Measurements from ENCODE around the gene CYP1A1.

The CYP1A1 gene

GRCh38 chr15:74712311-74712710, 13.0 kb downstream of the CYP1A1 start:
- DNase-seq (ENCODE audit: low read depth): no peak
- TF ChIP-seq, protein P1, sequence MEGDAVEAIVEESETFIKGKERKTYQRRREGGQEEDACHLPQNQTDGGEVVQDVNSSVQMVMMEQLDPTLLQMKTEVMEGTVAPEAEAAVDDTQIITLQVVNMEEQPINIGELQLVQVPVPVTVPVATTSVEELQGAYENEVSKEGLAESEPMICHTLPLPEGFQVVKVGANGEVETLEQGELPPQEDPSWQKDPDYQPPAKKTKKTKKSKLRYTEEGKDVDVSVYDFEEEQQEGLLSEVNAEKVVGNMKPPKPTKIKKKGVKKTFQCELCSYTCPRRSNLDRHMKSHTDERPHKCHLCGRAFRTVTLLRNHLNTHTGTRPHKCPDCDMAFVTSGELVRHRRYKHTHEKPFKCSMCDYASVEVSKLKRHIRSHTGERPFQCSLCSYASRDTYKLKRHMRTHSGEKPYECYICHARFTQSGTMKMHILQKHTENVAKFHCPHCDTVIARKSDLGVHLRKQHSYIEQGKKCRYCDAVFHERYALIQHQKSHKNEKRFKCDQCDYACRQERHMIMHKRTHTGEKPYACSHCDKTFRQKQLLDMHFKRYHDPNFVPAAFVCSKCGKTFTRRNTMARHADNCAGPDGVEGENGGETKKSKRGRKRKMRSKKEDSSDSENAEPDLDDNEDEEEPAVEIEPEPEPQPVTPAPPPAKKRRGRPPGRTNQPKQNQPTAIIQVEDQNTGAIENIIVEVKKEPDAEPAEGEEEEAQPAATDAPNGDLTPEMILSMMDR (IDR thresholded peaks at IDR 0.05; ENCODE audit: low read length, missing control alignments): no peak
- H3K4me3 ChIP-seq (replicated peaks; ENCODE audit: low read depth, low read length): no peak overlapping the region

DNA sequence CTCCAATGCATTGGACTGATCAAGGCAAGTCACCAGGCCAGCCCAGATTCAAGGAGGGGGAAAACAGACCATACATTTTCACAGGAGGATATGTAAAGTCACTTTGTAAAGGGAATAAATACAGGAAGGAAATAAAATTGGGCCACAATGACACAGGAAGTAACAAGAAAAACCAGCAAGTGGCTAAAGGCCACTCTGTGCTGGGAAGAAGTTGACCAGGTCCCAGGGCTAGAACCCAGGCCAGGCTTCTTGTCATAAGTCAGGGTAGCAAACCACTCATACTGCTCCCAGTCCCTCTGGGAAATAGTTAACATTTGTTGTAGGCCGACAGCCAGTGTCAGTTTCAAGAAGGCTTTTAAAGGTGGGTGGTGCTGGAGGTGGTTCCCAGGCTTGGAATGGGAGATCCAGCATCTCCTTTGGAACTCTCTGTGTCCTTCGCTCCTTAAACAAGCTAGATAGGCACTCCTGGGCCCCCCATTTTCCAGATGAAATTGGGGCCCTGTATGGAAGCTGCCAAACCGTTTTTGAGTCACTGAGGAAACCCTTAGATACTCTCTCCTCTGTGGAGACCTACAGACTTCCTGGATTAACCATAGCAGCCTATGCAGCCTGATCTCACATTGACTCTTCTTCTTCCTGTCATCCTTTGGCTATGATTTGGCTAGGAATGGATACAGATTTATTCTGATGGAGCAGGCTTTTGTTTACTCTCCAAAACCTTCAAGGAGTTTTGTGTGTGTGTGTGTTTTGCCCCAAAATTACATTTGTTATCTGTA, 14.8 kb downstream of the CYP1A1 start:
- H3K4me3 ChIP-seq (replicated peaks; ENCODE audit: low read depth, low read length): no peak overlapping the region
- TF ChIP-seq, protein P1 (IDR thresholded peaks at IDR 0.05; ENCODE audit: low read length, missing control alignments): no peak

GRCh38 chr15:74709892-74710291, 15.4 kb downstream of the CYP1A1 start:
- TF ChIP-seq, protein P1 (IDR thresholded peaks at IDR 0.05; ENCODE audit: low read length, missing control alignments): no peak
- no peak for DNase-seq (ENCODE audit: low read depth)
- H3K4me3 ChIP-seq (replicated peaks; ENCODE audit: low read depth, low read length): no peak overlapping the region

More for the DNA sequence above, 14.8 kb downstream of the CYP1A1 start:
- DNase-seq (ENCODE audit: low read depth): no peak

GRCh38 chr15:74709011-74709410, 16.3 kb downstream of the CYP1A1 start:
- TF ChIP-seq, protein P1 (IDR thresholded peaks at IDR 0.05; ENCODE audit: low read length, missing control alignments): no peak
- no peak overlapping the region for H3K4me3 ChIP-seq (replicated peaks; ENCODE audit: low read depth, low read length)
- peak; percentile 29 for DNase-seq (ENCODE audit: low read depth)

DNA sequence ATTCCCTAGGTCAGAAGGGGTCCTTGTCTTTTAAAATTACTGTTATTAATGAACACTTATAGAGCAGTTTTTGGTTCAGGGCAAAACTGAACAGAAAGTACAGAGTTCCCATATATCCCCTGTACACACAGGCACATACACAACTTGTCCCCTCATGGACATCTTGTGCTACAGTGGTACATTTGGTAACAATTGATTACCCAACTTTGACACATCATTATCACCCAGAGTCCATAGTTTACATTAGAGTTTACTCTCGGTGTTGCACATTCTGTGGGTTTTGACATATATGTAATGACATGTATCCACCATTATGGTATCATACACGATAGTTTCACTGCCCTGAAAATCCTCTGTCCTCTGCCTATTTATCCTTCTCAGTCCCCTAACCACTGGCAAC, 28.5 kb downstream of the CYP1A1 start:
- DNase-seq (ENCODE audit: low read depth): no peak
- TF ChIP-seq, protein P1 (IDR thresholded peaks at IDR 0.05; ENCODE audit: low read length, missing control alignments): no peak
- no peak overlapping the region for H3K4me3 ChIP-seq (replicated peaks; ENCODE audit: low read depth, low read length)

DNA sequence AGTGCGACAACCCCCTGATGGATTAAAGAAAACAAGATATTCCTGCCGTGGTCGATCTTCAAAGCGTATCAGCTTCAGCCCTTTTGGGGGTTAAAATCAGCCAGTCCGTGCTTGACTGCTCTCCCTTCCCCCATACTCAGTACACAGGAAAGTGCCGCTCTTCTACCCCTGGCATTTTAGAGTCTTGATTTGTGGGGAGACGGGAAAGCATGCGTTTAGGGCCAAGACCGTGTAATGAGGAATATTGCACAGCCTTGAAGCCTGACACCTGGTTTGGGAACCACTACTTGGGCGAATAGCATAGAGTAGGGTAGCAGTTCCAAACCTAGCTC, 29.0 kb downstream of the CYP1A1 start:
- H3K4me3 ChIP-seq (replicated peaks; ENCODE audit: low read depth, low read length): peak overlapping the region; percentile 99
- TF ChIP-seq, protein P1 (IDR thresholded peaks at IDR 0.05; ENCODE audit: low read length, missing control alignments): no peak
- no peak for DNase-seq (ENCODE audit: low read depth)
